Measurements from ENCODE around the gene KIFAP3.
A peak's percentile ranks its signal among the peaks of the same experiment; 100 is the strongest.

The KIFAP3 gene

GRCh38 chr1:169892176-169892926 lies 182.1 kb downstream of the KIFAP3 start:
- peak overlapping the region; percentile 87 for H3K27ac ChIP-seq
- no peak for TF ChIP-seq ZFX (IDR thresholded peaks at IDR 0.05; ENCODE audit: borderline replicate concordance)
- TF ChIP-seq CTCF (IDR thresholded peaks at IDR 0.05), result no peak

GRCh38 chr1:169891539-169891885 lies 183.0 kb downstream of the KIFAP3 start:
- TF ChIP-seq ZFX (IDR thresholded peaks at IDR 0.05; ENCODE audit: borderline replicate concordance) (no peak), CTCF (IDR thresholded peaks at IDR 0.05) (no peak)
- peak overlapping the region; percentile 87 for H3K27ac ChIP-seq

- peak overlapping the region; percentile 87 for H3K27ac ChIP-seq
- no peak for TF ChIP-seq CTCF (IDR thresholded peaks at IDR 0.05)
These were observed 183.5 kb downstream of the KIFAP3 start for GRCh38 chr1:169890761-169891538.

GRCh38 chr1:169889871-169890270 lies 184.6 kb downstream of the KIFAP3 start:
- TF ChIP-seq CTCF (IDR thresholded peaks at IDR 0.05) (no peak), ZFX (IDR thresholded peaks at IDR 0.05; ENCODE audit: borderline replicate concordance) (no peak)
- H3K27ac ChIP-seq, result peak overlapping the region; percentile 87

GRCh38 chr1:169886931-169887330 lies 187.6 kb downstream of the KIFAP3 start:
- H3K27ac ChIP-seq, result no peak overlapping the region
- no peak for TF ChIP-seq ZFX (IDR thresholded peaks at IDR 0.05; ENCODE audit: borderline replicate concordance)
- TF ChIP-seq CTCF (IDR thresholded peaks at IDR 0.05), result no peak

- H3K27ac ChIP-seq, result no peak overlapping the region
- TF ChIP-seq CTCF (IDR thresholded peaks at IDR 0.05) (no peak), ZFX (IDR thresholded peaks at IDR 0.05; ENCODE audit: borderline replicate concordance) (no peak)
These were observed 188.1 kb downstream of the KIFAP3 start for GRCh38 chr1:169886422-169886821.

- H3K27ac ChIP-seq, result no peak overlapping the region
- TF ChIP-seq ZFX (IDR thresholded peaks at IDR 0.05; ENCODE audit: borderline replicate concordance) (no peak), CTCF (IDR thresholded peaks at IDR 0.05) (no peak)
These were observed 189.3 kb downstream of the KIFAP3 start for GRCh38 chr1:169885207-169885606.
